Measurements from ENCODE around the gene CYB561D2.

CYB561D2 gene

DNA sequence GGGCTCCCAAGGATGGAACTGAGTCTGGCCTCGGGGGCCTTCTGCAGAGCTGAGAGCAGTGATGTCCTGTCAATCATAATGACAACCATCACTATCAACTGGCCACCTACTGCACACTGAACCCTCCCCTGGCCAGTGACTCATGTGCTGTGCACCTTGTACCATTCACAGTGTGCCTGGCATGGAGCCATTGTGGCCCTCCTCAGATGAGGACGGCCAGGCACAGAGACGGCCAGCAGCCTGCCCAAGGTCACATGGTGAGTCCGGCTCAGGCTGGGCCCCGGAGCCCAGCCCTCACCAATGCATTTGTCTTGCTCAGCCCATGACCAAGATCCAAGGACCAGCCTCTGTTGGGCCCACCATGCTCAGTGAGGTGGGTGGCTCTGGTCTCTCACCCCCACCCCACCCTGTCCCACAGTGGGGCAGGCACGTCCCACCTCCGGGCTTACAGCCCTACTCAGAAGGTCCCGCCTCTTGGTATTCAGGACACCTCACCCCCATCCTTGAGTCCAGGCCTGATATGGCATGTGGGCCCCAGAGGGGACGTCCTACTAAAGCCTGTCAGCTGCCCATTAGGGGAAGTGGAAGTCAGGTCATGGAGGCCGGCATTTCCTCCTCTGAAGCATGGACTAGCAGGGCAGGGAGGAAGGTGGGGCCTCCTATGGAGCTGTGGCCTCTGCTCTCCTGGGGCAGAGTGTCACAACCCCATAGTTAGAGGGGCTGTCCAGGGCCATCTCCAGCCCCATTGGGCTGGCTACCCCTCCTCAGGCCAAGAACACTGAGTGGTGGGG, 44.6 kb downstream of the CYB561D2 start:
- FAIRE-seq: no peak

DNA sequence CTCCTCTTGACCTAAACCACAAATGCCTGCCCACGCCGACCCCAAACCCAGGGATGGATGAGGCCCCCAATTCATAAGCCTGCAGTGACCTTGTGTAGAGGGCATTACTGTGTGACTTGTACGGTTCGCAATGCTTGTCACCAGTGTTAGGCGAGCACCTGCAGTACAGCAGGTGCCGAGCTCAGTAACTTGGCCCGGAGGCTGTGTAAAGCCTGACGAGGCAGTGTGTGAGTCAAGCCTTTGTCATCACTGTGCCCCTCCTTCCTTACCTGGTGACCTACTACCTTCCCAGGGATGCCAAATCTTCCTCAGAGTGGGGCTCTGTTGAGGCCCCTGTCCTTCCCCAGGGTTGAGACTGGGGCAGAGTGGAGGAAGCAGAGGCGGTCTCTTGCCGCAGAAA, 45.8 kb downstream of the CYB561D2 start:
- no peak for FAIRE-seq

DNA sequence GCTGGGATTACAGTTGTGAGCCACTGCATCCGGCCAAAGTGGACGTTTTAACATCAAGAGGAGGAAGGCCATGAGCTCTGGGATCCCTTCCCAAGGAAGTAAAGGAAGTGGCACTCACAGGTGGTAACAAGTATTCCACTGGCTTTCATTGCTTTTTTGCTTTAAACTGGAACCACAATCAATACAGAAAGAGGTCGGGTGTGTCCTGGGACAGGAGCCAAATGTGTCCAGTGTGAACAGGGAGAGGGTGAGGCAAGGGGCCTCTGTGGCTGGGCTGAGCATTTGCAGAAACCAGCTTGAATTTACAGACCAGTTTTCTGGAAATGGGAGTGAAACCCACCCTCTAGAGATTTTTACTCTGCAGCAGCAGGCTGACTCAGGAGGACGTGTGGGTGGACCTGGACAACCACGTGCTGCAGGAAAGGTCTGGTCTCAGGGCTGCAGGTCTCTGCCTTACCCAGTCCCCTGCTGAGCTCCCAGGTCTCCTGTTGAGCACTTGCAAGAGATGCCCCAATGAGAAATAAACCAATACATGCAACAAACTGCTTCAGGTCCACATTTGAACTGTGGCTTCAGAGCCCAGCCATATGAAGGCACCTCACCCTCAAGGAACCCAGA, 51.4 kb downstream of the CYB561D2 start:
- no peak for FAIRE-seq
